NCI-H2196 (cell line): ENCODE data around the gene ZNF415.

ENCODE experiments used
- DNase-seq: peaks from one replicate; lab custom pipeline; 2025; ENCODE audit not compliant: unreplicated experiment; lab: John Stamatoyannopoulos, UW

ZNF415 gene

GRCh38 chr19:53057904-53058580 lies 74.7 kb downstream of the ZNF415 start:
- no peak for DNase-seq
